PC-3 (cell line): ENCODE measurements around the gene SIRPB2. TPM values are rescaled to one million over a fixed set of nuclear protein-coding genes. Genes with fewer than 3 reads are reported as not detected.

Source experiments
- ATAC-seq: fragments of 200-7000 bp; cut with Tn5 transposase; 2 replicates; pipeline ENCODE4 v1.9.1; 2020; ENCODE audit warnings: mild to moderate bottlenecking, moderate library complexity
- BruUV-seq: library from RNA; stranded (reverse); fragments of 400-500 nt; replicated peaks from 2 replicates; lab custom pipeline; 2021; lab: Mats Ljungman, UMichigan
- CTCF ChIA-PET: fragments of 300-600 bp; sonication (Branson Sonifier 250); formaldehyde crosslinking; loops from one replicate; lab custom pipeline; 2022; ENCODE audit warnings: antibody characterized with exemption; lab: Charles Lee
- POLR2A ChIA-PET: fragments of 300-600 bp; sonication (Branson Sonifier 250); formaldehyde crosslinking; loops from one replicate; lab custom pipeline; 2022; ENCODE audit warnings: antibody characterized with exemption; ENCODE audit not compliant: unreplicated experiment; lab: Charles Lee
- DNase-seq: peaks from one replicate; pipeline ENCODE4 v3.0.0-alpha.2; 2015
- H2AFZ ChIP-seq: fragments of 300-600 bp; sonication (generic); 2 replicates; pipeline ENCODE4 v1.6.0; 2016; ENCODE audit warnings: antibody characterized with exemption, low read length
- H3F3A ChIP-seq: fragments of 300-600 bp; sonication (generic); one replicate; pipeline ENCODE4 v1.6.0; 2017; ENCODE audit warnings: antibody characterized with exemption, low read length, control low read depth, mild to moderate bottlenecking; ENCODE audit not compliant: unreplicated experiment
- H3K27ac ChIP-seq: fragments of 300-600 bp; sonication (generic); 2 replicates; pipeline ENCODE4 v1.5.1; 2016; ENCODE audit warnings: mild to moderate bottlenecking, low read length
- H3K27me3 ChIP-seq: fragments of 300-600 bp; sonication (generic); 2 replicates; pipeline ENCODE4 v1.6.1; 2016; ENCODE audit warnings: low read length, mixed read lengths
- H3K36me3 ChIP-seq: fragments of 300-600 bp; sonication (generic); 2 replicates; pipeline ENCODE4 v1.6.1; 2016; ENCODE audit warnings: low read depth, mixed run types, low read length, mixed read lengths
- H3K4me1 ChIP-seq: fragments of 300-600 bp; sonication (generic); 2 replicates; pipeline ENCODE4 v1.5.1; 2016; ENCODE audit warnings: low read length; ENCODE audit not compliant: insufficient read depth
- H3K4me2 ChIP-seq: fragments of 300-600 bp; sonication (generic); 2 replicates; pipeline ENCODE4 v1.6.0; 2016; ENCODE audit warnings: low read length
- H3K4me3 ChIP-seq: fragments of 300-600 bp; sonication (generic); 2 replicates; pipeline ENCODE4 v1.5.1; 2016; ENCODE audit warnings: mild to moderate bottlenecking, low read length, mixed read lengths
- H3K79me2 ChIP-seq: fragments of 300-600 bp; sonication (generic); 2 replicates; pipeline ENCODE4 v1.6.1; 2017; ENCODE audit warnings: low read length, mixed read lengths
- H3K9ac ChIP-seq: fragments of 300-600 bp; sonication (generic); 2 replicates; pipeline ENCODE4 v1.6.0; 2016; ENCODE audit warnings: mild to moderate bottlenecking, low read length
- H3K9me2 ChIP-seq: fragments of 300-600 bp; sonication (generic); replicated peaks from 2 replicates; pipeline ENCODE4 v1.6.1; 2016; ENCODE audit warnings: mixed run types, low read length, mixed read lengths
- H3K9me3 ChIP-seq: fragments of 300-600 bp; sonication (generic); 2 replicates; pipeline ENCODE4 v1.6.1; 2016; ENCODE audit warnings: low read length, mixed read lengths
- H4K20me1 ChIP-seq: fragments of 300-600 bp; sonication (generic); 2 replicates; pipeline ENCODE4 v1.6.1; 2016; ENCODE audit warnings: low read length, mixed read lengths
- EZH2 ChIP-seq: fragments of 300-600 bp; sonication (generic); IDR thresholded peaks from one replicate; pipeline ENCODE4 v1.6.1; 2017; ENCODE audit warnings: antibody characterized with exemption, mild to moderate bottlenecking, low read length; ENCODE audit not compliant: unreplicated experiment
- EZH2phosphoT487 ChIP-seq: fragments of 300-600 bp; sonication (generic); IDR thresholded peaks from 2 replicates; pipeline ENCODE4 v1.6.1; 2018; ENCODE audit warnings: mild to moderate bottlenecking, antibody characterized with exemption, low read length, borderline replicate concordance
- intact Hi-C: fragments of 100-400 bp; cut with micrococcal nuclease; formaldehyde crosslinking; loops from 2 replicates; pipeline ENCODE4 v1.9.0; 2023
- total RNA-seq: library from RNA; depleted of rRNA; stranded (reverse); fragments of >200 nt; gene quantifications from 2 replicates; pipeline ENCODE4 v1.2.3, GENCODE V29; 2014
- TF ChIP-seq, protein P1 (sequence below): fragments of 300-600 bp; sonication (generic); conservative IDR thresholded peaks from 2 replicates; pipeline ENCODE4 v1.5.1; 2017; ENCODE audit warnings: antibody characterized with exemption, low read depth, mild to moderate bottlenecking, low read length

Gene SIRPB2
- total RNA-seq, 1 experiment from 2014 or later = 2.1 TPM

DNA sequence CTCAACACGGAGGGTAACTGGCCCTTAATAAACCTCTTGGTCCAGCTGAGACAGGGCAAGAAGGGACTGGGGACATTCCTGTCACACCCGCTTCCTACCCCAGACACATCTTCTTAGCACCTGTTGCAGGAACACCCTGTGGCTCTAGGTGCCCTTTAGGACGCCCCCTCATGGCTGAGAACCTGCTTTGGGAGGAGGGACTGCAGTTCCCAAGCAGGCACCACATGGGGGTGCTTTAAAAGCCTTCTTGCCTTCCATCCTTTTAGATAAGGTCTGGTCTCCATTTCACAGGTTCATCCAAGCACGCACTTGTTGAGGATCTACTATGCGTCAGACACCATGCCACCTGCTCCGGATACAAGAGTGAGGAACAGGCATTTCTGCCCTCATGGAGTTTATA, 51.2 kb downstream of the SIRPB2 start:
- peaks cover 9% of the 10 kb centered on the region for H3F3A ChIP-seq
- H2AFZ ChIP-seq = no peak overlapping the region
- no peaks in the 10 kb centered on the region for H3K79me2 ChIP-seq
- peaks cover 5% of the 10 kb centered on the region for H3K4me1 ChIP-seq
- H4K20me1 ChIP-seq = no peaks in the 10 kb centered on the region
- no peak overlapping the region for H3K4me2 ChIP-seq
- H3K36me3 ChIP-seq = peaks cover 36% of the 10 kb centered on the region
- TF ChIP-seq, protein P1, sequence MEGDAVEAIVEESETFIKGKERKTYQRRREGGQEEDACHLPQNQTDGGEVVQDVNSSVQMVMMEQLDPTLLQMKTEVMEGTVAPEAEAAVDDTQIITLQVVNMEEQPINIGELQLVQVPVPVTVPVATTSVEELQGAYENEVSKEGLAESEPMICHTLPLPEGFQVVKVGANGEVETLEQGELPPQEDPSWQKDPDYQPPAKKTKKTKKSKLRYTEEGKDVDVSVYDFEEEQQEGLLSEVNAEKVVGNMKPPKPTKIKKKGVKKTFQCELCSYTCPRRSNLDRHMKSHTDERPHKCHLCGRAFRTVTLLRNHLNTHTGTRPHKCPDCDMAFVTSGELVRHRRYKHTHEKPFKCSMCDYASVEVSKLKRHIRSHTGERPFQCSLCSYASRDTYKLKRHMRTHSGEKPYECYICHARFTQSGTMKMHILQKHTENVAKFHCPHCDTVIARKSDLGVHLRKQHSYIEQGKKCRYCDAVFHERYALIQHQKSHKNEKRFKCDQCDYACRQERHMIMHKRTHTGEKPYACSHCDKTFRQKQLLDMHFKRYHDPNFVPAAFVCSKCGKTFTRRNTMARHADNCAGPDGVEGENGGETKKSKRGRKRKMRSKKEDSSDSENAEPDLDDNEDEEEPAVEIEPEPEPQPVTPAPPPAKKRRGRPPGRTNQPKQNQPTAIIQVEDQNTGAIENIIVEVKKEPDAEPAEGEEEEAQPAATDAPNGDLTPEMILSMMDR = peak; percentile 87
- TF ChIP-seq EZH2phosphoT487 = no peak
- no peak for TF ChIP-seq EZH2
- ChIA-PET CTCF (interaction anchor here (0.9 kb wide), 1 partner anchor 64 kb away, joined by 3 read pairs; no protein-coding TSS in a partner anchor), POLR2A (no interaction called here)
- no peak overlapping the region for H3K4me3 ChIP-seq
- BruUV-seq = no TSS peak
- intact Hi-C loops = loop anchor here (1.0 kb wide), 1 partner anchor 63 kb away; no protein-coding TSS in a partner anchor
- peak; percentile 33 for ATAC-seq
- no peak overlapping the region for H3K9ac ChIP-seq
- H3K27ac ChIP-seq = no peak overlapping the region
- no peaks in the 10 kb centered on the region for H3K9me3 ChIP-seq
- no peaks in the 10 kb centered on the region for H3K27me3 ChIP-seq
- peak; percentile 61 for DNase-seq
- H3K9me2 ChIP-seq = no peaks in the 10 kb centered on the region

DNA sequence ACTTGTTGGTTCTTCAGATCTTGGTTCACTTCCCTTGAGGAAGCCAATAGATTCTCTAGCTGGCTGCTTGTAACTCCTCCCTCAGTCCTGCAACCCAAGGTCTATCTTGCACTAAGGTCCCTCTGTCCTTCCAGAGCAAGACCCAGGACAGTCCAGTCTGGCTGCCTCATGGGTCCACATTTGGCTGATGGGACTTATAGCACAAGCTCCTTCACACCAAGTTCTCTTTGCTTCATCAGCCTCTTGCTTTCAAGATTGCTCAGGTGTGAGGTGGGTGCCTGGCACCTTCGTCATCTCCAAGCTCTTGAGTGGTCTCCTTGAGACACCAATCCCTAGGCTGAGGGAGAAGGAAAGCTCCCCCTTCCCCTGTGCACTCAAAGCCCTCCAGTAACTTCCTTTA, 52.9 kb downstream of the SIRPB2 start:
- DNase-seq (no peak), ATAC-seq (no peak)
- Histone ChIP-seq H3K36me3 (peaks cover 19% of the 10 kb centered on the region), H4K20me1 (no peaks in the 10 kb centered on the region), H3K4me2 (no peak overlapping the region), H3F3A (peaks cover 9% of the 10 kb centered on the region), H3K4me3 (no peak overlapping the region), H2AFZ (no peak overlapping the region), H3K79me2 (no peaks in the 10 kb centered on the region), H3K27ac (no peak overlapping the region), H3K9me2 (no peaks in the 10 kb centered on the region), H3K27me3 (no peaks in the 10 kb centered on the region), H3K9me3 (no peaks in the 10 kb centered on the region), H3K9ac (no peak overlapping the region), H3K4me1 (peaks cover 12% of the 10 kb centered on the region)
- BruUV-seq = no TSS peak
- TF ChIP-seq EZH2 (no peak), EZH2phosphoT487 (no peak)
- TF ChIP-seq, protein P1 = no peak
- CTCF ChIA-PET = interaction anchor here (0.7 to 1.2 kb wide), 3 partner anchors 66 to 115 kb away, joined by 3 to 6 read pairs (median 4); no protein-coding TSS in a partner anchor
- intact Hi-C loops = loop anchor here (5.0 kb wide), 1 partner anchor 111 kb away; the partner anchor contains the start of gene SDCBP2
- POLR2A ChIA-PET = no interaction called here

DNA sequence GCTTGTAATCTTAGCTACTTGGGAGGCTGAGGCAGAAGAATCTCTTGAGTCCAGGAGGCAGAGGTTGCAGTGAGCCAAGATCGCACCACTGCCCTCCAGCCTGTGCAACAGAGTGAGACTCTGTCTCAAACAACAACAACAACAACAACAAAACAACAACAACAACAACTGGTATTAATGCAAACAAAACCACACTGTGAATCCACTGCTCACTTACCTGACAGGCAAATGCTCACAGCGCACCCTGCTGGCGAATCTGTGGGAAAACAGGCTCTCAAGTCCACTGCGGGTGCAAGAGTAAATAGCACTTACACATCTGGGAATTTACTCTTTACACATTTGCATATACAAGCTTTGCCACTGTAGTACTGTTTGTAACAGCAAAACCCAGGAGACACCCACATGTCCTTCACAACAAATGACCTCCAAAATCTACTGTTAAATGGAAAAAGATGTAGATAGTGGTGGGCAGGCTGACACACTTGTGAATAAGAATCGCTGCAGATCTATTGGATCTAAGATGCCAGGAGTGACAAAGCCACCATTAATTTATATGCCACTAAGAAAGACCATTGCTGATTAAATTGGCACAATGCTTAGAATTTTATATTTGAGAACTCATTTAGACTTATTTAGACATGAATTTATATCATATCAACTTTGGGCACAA, 53.9 kb downstream of the SIRPB2 start:
- CTCF ChIA-PET = interaction anchor here (0.6 to 1.0 kb wide), 7 partner anchors 37 to 211 kb away, joined by 3 to 12 read pairs (median 4); partner anchors contain the start of genes FKBP1A and RAD21L1
- ATAC-seq (peak; percentile 69), DNase-seq (peak; percentile 86)
- no peaks in the 10 kb centered on the region for H4K20me1 ChIP-seq
- H3K27ac ChIP-seq = no peak overlapping the region
- H3K9ac ChIP-seq = no peak overlapping the region
- H3K4me2 ChIP-seq = no peak overlapping the region
- no peaks in the 10 kb centered on the region for H3K9me3 ChIP-seq
- POLR2A ChIA-PET = interaction anchor here (0.6 kb wide), 1 partner anchor 29 kb away, joined by 3 read pairs; no protein-coding TSS in a partner anchor
- no peaks in the 10 kb centered on the region for H3K27me3 ChIP-seq
- H3F3A ChIP-seq = peaks cover 9% of the 10 kb centered on the region
- no peaks in the 10 kb centered on the region for H3K9me2 ChIP-seq
- H3K36me3 ChIP-seq = peaks cover 9% of the 10 kb centered on the region
- no peaks in the 10 kb centered on the region for H3K79me2 ChIP-seq
- no TSS peak for BruUV-seq
- TF ChIP-seq, protein P1 = peak; percentile 96
- no peak for TF ChIP-seq EZH2phosphoT487
- no peak for TF ChIP-seq EZH2
- H3K4me1 ChIP-seq = peaks cover 12% of the 10 kb centered on the region
- intact Hi-C loops = loop anchor here (1.0 to 5.0 kb wide), 5 partner anchors 33 to 124 kb away; partner anchors contain the start of gene SDCBP2
- H2AFZ ChIP-seq = no peak overlapping the region
- no peak overlapping the region for H3K4me3 ChIP-seq
